ENCODE results near the gene CSGALNACT2.

CSGALNACT2 gene

DNA sequence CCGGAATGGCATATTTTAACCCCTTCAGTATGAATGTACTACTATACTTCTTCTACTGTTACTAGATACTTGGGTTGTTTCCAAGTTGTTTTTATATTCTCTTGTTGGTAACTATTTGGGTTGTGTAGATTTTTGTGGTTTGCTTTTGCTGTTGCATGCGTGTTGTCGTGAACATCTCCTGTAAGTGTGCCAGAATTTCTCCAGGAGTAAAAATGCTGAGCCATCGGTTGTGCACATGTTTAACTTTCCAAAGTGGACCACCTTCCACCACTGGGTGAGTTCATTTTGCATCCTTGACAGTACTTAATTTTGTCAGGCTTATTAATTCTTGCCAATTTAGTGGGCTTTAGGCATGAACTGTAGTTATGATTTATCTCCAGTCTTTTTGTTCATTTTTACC, 47.9 kb downstream of the CSGALNACT2 start:
- no peak for DNase-seq (ENCODE audit: low read depth)
- TF ChIP-seq CTCF (IDR thresholded peaks at IDR 0.05; ENCODE audit: insufficient read depth, low read depth, low read length, missing control alignments) = no peak
- H3K4me3 ChIP-seq (ENCODE audit: low read length) = no peak overlapping the region

DNA sequence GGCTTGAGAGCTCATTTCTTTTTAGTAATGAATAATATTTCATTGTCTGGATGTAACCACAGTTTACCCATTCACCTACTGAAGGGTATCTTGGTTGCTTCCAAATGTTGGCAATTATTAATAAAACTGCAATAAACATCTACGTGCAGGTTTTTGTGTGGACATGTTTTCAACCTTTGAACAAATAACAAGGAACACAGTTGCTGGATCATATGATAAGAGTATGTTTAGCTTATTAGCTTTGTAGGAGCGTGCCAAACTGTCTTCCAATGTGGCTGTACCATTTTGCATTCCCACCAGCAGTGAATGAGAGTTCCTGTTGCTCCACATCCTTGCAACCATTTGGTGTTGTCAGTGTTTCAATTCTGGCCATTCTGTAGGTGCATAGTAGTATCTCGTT, 49.0 kb downstream of the CSGALNACT2 start:
- H3K4me3 ChIP-seq (ENCODE audit: low read length) = no peak overlapping the region
- no peak for TF ChIP-seq CTCF (IDR thresholded peaks at IDR 0.05; ENCODE audit: insufficient read depth, low read depth, low read length, missing control alignments)
- no peak for DNase-seq (ENCODE audit: low read depth)

DNA sequence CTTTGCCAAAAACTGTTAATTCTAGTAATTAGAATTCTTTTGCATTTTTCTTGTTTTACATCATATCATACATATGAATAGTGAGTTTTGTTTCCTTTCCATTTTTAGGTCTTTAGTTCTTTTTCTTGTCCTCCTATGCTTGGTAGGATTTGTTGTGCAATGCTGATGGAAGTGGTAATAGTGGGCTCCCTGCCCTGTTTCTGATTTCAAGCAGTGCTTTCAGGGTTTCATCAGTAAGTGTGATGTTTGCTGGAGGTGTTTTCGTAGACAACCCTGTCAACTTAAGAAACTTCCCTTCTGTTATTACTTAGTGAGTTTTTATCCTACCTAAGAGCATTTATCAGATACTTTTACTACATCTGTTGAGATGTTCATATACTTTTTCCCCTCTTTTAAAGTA, 50.5 kb downstream of the CSGALNACT2 start:
- no peak overlapping the region for H3K4me3 ChIP-seq (ENCODE audit: low read length)
- TF ChIP-seq CTCF (IDR thresholded peaks at IDR 0.05; ENCODE audit: insufficient read depth, low read depth, low read length, missing control alignments) = no peak

GRCh38 chr10:43190289-43190688, 52.0 kb downstream of the CSGALNACT2 start:
- H3K4me3 ChIP-seq (ENCODE audit: low read length) = no peak overlapping the region
- no peak for TF ChIP-seq CTCF (IDR thresholded peaks at IDR 0.05; ENCODE audit: insufficient read depth, low read depth, low read length, missing control alignments)
- DNase-seq (ENCODE audit: low read depth) = no peak

More for the DNA sequence above, 50.5 kb downstream of the CSGALNACT2 start:
- DNase-seq (ENCODE audit: low read depth) = no peak

DNA sequence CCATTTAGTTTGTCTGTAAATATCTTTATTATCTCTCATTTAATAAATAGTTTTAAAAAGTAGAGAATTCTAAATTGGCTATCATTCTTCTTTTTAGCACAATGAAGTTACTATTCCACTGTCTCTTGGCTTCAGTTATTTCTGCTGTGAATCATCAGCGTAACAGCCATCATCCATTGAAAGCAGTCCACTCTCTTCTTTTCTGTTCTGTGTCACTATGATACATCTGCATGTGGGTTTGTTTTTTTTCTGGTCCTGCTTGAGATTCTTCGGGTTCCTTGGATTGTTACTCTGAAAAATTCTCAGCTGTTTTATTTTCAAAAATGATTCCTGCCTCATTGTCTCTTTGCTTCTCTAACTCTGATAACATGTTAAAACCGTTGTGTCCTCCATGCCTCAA, 52.5 kb downstream of the CSGALNACT2 start:
- TF ChIP-seq CTCF (IDR thresholded peaks at IDR 0.05; ENCODE audit: insufficient read depth, low read depth, low read length, missing control alignments) = no peak
- H3K4me3 ChIP-seq (ENCODE audit: low read length) = no peak overlapping the region
- no peak for DNase-seq (ENCODE audit: low read depth)

DNA sequence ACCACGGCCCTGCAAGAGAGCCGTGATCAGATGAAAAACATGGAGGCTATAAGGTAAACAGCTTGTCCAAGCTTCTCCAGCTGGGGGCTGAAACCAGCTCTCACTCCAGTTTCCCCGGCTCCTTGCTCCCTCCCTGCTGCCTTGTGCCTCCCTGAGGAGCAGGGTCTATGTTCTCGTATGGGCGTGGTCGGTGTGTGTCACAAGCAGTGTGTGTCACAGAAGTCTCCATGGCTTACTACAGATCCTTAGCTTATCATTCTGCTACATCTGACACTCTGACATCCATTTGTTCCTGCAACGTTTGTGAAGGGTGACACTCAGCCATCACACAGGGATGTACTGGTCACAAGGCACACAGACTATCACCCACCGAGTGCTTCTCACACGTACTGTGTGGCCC, 54.6 kb downstream of the CSGALNACT2 start:
- H3K4me3 ChIP-seq (ENCODE audit: low read length) = no peak overlapping the region
- TF ChIP-seq CTCF (IDR thresholded peaks at IDR 0.05; ENCODE audit: insufficient read depth, low read depth, low read length, missing control alignments) = no peak
- DNase-seq (ENCODE audit: low read depth) = no peak

DNA sequence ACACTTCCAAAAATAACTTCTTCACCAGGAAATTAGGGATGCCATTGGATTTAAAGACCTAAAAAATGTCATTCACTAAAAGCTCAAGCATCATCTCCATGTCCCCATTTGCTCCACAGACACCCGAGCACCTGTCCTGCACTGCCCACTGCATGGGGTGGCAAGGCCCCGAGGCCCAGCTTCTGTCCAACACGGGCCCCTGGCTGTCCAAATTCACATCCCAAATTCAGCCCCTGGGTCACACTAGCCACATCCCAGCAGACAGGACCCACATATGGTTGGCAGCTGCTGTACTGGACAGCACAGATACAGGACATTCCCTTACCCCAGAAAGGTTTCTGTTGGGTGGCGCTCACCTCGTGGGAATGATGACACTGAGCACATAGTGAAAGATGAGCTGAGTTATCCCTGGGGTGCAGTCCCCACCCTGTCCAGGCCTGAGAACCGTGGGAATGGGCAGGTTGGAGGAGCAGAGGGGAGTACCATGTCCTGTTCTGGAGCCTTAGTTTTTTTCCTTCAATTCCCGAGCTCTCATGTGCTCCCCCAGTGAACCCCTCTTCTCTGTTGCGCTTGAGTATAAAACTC, 55.3 kb downstream of the CSGALNACT2 start:
- no peak for TF ChIP-seq CTCF (IDR thresholded peaks at IDR 0.05; ENCODE audit: insufficient read depth, low read depth, low read length, missing control alignments)
- no peak overlapping the region for H3K4me3 ChIP-seq (ENCODE audit: low read length)

More for the DNA sequence above, 55.3 kb downstream of the CSGALNACT2 start:
- DNase-seq (ENCODE audit: low read depth) = no peak
